ENCODE measurements around the gene PALD1. TPM values are rescaled to one million over a fixed set of nuclear protein-coding genes. Genes with fewer than 3 reads are reported as not detected.
"Not testable (repeated sequence)": the region's sequence is repeated elsewhere in the genome, so short reads cannot be mapped to it uniquely, and the experiment has no call there.

Gene PALD1
- total and polyA plus RNA-seq, 4 donors: 3.9 to 11.5 (median 8.2) TPM

DNA sequence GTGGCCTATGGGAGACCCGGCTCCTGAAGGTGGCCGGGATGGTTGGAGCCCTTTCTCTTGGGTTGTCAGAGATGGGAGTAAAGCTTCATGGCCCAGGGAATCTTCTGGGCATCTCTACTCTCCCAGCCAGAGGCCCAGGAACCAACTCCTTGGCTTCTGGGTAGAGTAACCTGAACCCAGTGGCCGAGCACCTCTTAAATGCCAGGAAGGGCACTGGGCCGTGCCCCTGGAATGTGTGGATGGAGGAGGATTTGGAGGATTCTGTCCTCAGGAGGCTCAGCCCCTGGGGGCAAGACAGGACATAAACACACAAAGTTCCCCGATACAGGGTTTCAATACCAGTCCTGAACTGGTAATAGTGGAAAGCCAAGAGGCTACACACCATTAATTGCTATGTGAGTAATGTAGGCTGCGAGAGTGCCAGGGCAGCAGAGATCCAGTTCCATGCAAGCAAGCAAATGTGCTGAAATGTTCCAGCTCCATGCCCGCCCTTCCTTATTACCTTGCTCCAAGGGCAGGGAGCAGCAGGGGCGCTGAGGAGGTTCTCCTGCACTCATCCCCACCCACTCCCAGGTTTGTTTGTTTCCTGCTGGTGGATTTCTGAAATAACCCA, 1.2 kb downstream of the PALD1 start:
- H3K9me3 ChIP-seq (ENCODE audit: control insufficient read depth, low read length): no peaks in the 10 kb centered on the region
- intact Hi-C loops (cut with DNase I): no loop called here
- ATAC-seq (ENCODE audit: low FRiP score): no peak
- no peaks in the 10 kb centered on the region for H3K27me3 ChIP-seq (ENCODE audit: control insufficient read depth in 1 of 2, insufficient read depth in 2 of 2, low read length in 1 of 2)
- H3K4me1 ChIP-seq (ENCODE audit: control insufficient read depth in 1 of 2, insufficient read depth in 2 of 2, low read length in 2 of 2): no peaks in the 10 kb centered on the region
- DNase-seq: no peak
- no peaks in the 10 kb centered on the region for H3K36me3 ChIP-seq (ENCODE audit: control insufficient read depth in 1 of 2, insufficient read depth in 2 of 2, low read length in 1 of 2)
- 72 to 75% methylated on average over 8 of the region's 8 CpGs for WGBS, 2 donors
- no peak overlapping the region for H3K4me3 ChIP-seq (ENCODE audit: low read length in 2 of 2)
- no peak overlapping the region for H3K27ac ChIP-seq (ENCODE audit: low read depth in 1 of 2, low read length in 2 of 2)

DNA sequence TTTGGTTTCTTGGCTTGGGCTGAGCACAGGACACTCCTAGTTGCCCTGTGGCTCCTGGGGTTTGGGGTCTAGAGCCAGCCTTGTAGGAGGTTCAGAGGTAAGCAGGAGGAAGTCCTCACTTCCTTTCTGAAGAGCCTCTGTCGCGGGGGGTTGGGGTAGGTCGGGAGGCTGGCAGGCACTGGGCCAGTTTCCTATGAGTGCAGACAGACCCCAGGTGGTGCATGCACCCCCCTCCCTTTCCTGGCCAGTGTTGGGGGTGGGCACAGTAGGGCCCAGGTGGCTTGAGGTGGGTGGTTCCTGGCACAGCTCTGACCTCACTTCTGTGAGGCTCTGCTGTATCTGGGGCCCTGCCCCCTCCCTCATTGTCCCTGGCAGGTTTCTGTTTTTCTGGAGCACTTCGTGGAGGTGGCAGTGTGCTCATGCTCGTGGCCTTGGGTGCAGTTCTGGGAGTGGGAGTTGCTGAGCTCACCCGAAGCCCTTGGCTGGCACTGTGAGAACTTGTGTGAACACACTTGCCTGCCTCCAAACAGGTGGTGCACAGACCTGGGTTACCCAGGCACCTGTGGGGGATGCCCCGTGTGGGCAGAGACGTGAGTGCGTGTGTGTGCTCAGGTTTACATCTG, 1.8 kb downstream of the PALD1 start:
- Histone ChIP-seq H3K9me3 (ENCODE audit: control insufficient read depth, low read length) (no peaks in the 10 kb centered on the region), H3K36me3 (ENCODE audit: control insufficient read depth in 1 of 2, insufficient read depth in 2 of 2, low read length in 1 of 2) (no peaks in the 10 kb centered on the region), H3K4me1 (ENCODE audit: control insufficient read depth in 1 of 2, insufficient read depth in 2 of 2, low read length in 2 of 2) (no peaks in the 10 kb centered on the region), H3K27ac (ENCODE audit: low read depth in 1 of 2, low read length in 2 of 2) (no peak overlapping the region), H3K27me3 (ENCODE audit: control insufficient read depth in 1 of 2, insufficient read depth in 2 of 2, low read length in 1 of 2) (no peaks in the 10 kb centered on the region), H3K4me3 (ENCODE audit: low read length in 2 of 2) (no peak overlapping the region)
- no peak for ATAC-seq (ENCODE audit: low FRiP score)
- DNase-seq: no peak
- intact Hi-C loops (cut with DNase I): no loop called here
- 55 to 56% methylated on average over 9 of the region's 9 CpGs for WGBS, 2 donors

DNA sequence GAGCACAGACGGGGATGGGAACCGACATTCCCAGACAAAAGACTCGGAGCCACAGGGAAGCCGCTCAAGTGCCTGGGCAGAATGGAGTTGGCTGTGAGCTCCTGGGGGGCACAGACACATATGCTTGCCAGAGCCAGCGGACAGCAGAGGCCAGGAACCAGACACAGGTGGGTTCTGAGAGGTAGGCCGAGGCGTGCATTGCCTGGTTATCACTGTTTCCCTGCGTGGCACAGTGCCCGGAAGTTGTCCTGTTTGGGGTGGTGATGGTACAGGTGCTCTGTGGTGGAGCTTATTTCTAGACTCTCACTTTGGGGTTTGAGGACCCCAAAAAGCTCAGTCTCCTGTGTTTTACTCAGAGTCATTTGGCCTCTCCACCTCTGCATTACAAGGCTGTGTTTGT, 2.5 kb downstream of the PALD1 start:
- intact Hi-C loops (cut with DNase I): no loop called here
- H3K36me3 ChIP-seq (ENCODE audit: control insufficient read depth in 1 of 2, insufficient read depth in 2 of 2, low read length in 1 of 2): no peaks in the 10 kb centered on the region
- no peak overlapping the region for H3K27ac ChIP-seq (ENCODE audit: low read depth in 1 of 2, low read length in 2 of 2)
- no peak overlapping the region for H3K4me3 ChIP-seq (ENCODE audit: low read length in 2 of 2)
- WGBS, 2 donors: 88 to 90% methylated on average over 9 of the region's 9 CpGs
- H3K27me3 ChIP-seq (ENCODE audit: control insufficient read depth in 1 of 2, insufficient read depth in 2 of 2, low read length in 1 of 2): no peaks in the 10 kb centered on the region
- DNase-seq (no peak), ATAC-seq (ENCODE audit: low FRiP score) (no peak)
- no peaks in the 10 kb centered on the region for H3K9me3 ChIP-seq (ENCODE audit: control insufficient read depth, low read length)
- no peaks in the 10 kb centered on the region for H3K4me1 ChIP-seq (ENCODE audit: control insufficient read depth in 1 of 2, insufficient read depth in 2 of 2, low read length in 2 of 2)

DNA sequence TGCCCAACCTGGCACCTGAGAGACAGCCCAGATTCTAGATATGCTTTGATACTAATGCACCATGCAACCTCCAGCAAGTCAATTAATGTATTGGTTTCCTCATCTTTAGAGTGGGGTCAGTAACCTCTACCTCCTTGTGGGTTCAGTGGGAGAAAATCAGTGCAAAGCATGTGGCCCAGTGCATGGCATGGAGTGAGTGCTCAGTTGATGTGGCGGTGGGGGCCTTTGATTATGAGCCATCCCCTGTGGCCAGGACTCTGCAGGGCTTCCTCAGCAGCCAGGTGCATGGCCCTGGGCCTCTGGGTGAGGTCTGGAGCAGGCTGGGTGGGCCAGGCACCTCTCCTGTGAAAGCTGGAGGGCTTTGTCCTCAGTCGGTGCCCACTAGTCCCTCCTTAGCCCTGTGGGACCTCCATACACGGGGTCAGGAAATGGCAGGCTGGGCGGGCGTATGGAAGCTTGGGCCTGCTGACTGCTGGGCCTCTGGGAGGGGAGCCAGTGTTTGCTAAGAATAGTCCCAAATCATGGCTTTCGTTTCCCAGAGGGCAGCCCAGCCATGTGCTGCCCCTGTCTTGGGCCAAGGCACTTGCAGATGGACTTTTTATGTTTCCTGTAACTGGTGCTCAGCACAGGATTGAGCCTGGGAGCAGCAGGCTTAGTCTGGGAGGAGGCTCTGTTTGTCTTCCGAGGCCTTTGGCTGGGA, 3.4 kb downstream of the PALD1 start:
- Histone ChIP-seq H3K9me3 (ENCODE audit: control insufficient read depth, low read length) (no peaks in the 10 kb centered on the region), H3K36me3 (ENCODE audit: control insufficient read depth in 1 of 2, insufficient read depth in 2 of 2, low read length in 1 of 2) (no peaks in the 10 kb centered on the region), H3K27ac (ENCODE audit: low read depth in 1 of 2, low read length in 2 of 2) (peak overlapping the region in 1 of 2 donors; percentile 67), H3K4me3 (ENCODE audit: low read length in 2 of 2) (no peak overlapping the region), H3K27me3 (ENCODE audit: control insufficient read depth in 1 of 2, insufficient read depth in 2 of 2, low read length in 1 of 2) (no peaks in the 10 kb centered on the region), H3K4me1 (ENCODE audit: control insufficient read depth in 1 of 2, insufficient read depth in 2 of 2, low read length in 2 of 2) (no peaks in the 10 kb centered on the region)
- peak; percentile 75 for ATAC-seq (ENCODE audit: low FRiP score)
- intact Hi-C loops (cut with DNase I): no loop called here
- peak; percentile 84 to 87 for DNase-seq
- WGBS, 2 donors: 12 to 15% methylated on average over 7 of the region's 7 CpGs

DNA sequence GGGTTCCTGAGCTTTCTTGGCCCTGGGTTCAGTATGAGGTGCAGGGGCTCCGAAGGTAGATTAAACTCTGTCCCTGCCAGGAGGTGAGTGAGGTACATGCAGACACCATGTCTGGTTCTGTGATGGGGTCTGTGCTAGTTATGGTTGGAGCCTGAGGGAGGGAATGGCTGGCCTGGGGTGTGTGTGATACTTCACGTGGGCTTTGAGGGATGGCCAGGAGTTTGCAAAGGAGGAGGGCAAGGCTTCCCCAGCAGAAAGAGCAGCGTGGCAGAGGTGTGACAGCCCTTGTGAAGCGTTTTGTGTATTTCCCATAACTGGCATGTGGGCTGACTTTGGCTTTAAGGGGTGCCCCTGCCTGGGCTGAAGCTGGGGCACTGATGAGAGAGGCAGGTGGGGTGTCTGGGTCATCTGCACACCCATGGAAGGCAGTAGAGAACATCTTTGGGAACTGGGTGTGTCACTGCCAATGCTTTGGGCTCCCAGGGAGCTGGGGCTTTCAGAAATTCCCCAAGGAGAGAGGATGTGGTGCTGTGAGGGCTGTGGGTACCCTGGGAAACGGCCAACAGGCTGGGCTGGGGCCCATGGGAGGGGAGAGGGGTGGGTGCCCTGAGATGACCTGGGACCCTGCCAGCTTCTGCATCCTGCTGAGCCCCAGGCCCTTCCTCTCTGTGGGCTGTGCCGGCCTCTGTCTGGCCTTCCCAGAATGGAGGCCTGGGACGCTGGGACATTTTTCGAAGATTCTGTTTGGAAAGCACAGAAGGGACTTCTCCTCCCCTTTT, 4.6 kb downstream of the PALD1 start:
- Histone ChIP-seq H3K4me3 (ENCODE audit: low read length in 2 of 2) (no peak overlapping the region), H3K27me3 (ENCODE audit: control insufficient read depth in 1 of 2, insufficient read depth in 2 of 2, low read length in 1 of 2) (no peaks in the 10 kb centered on the region), H3K9me3 (ENCODE audit: control insufficient read depth, low read length) (no peaks in the 10 kb centered on the region), H3K36me3 (ENCODE audit: control insufficient read depth in 1 of 2, insufficient read depth in 2 of 2, low read length in 1 of 2) (no peaks in the 10 kb centered on the region), H3K27ac (ENCODE audit: low read depth in 1 of 2, low read length in 2 of 2) (peak overlapping the region in 1 of 2 donors; percentile 67), H3K4me1 (ENCODE audit: control insufficient read depth in 1 of 2, insufficient read depth in 2 of 2, low read length in 2 of 2) (no peaks in the 10 kb centered on the region)
- 69 to 75% methylated on average over 8 of the region's 8 CpGs for WGBS, 2 donors
- DNase-seq: no peak
- ATAC-seq (ENCODE audit: low FRiP score): no peak
- intact Hi-C loops (cut with DNase I): no loop called here

DNA sequence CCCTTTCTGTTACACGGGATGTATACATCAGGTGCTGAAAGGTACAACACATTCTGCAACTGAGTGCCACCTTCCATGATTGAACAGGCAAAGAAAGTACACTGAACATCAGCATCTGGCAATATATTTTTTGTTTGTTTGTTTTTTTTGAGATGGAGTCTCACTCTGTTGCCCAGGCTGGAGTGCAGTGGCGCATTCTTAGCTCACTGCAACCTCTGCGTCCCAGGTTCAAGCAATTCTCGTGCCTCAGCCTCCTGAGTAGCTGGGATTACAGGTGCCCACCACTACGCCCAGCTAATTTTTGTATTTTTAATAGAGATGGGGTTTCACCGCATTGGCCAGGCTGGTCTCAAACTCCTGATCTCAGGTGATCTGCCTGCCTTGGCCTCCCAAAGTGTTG, 5.3 kb downstream of the PALD1 start:
- DNase-seq; H3K4me1 ChIP-seq (ENCODE audit: control insufficient read depth in 1 of 2, insufficient read depth in 2 of 2, low read length in 2 of 2); H3K27ac ChIP-seq (ENCODE audit: low read depth in 1 of 2, low read length in 2 of 2); intact Hi-C loops (cut with DNase I); H3K4me3 ChIP-seq (ENCODE audit: low read length in 2 of 2); H3K9me3 ChIP-seq (ENCODE audit: control insufficient read depth, low read length); H3K27me3 ChIP-seq (ENCODE audit: control insufficient read depth in 1 of 2, insufficient read depth in 2 of 2, low read length in 1 of 2); H3K36me3 ChIP-seq (ENCODE audit: control insufficient read depth in 1 of 2, insufficient read depth in 2 of 2, low read length in 1 of 2); ATAC-seq (ENCODE audit: low FRiP score): not testable (repeated sequence)
- WGBS, 2 donors: 93 to 94% methylated on average over 6 of the region's 6 CpGs

DNA sequence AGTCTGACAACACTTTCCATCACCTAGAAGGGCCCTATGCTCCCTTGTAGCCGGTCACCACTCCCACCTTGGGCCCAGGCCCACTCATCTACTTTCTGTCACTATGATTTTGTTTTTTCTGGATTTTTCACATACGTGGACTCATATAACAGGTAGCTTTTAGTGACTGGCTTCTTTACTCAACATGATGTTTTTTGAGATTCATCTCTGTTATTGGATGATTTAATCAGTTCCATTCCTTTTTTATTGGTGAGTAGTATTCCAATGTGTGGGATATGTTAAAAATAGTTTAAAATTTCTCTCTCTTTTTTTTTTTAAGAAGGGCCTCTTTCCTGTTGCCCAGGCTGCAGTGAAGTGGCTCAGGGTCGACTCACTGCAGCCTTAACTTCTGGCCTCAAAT, 9.3 kb downstream of the PALD1 start:
- no peak for ATAC-seq (ENCODE audit: low FRiP score)
- intact Hi-C loops (cut with DNase I): no loop called here
- no peaks in the 10 kb centered on the region for H3K9me3 ChIP-seq (ENCODE audit: control insufficient read depth, low read length)
- no peak overlapping the region for H3K4me3 ChIP-seq (ENCODE audit: low read length in 2 of 2)
- no peaks in the 10 kb centered on the region for H3K27me3 ChIP-seq (ENCODE audit: control insufficient read depth in 1 of 2, insufficient read depth in 2 of 2, low read length in 1 of 2)
- no peaks in the 10 kb centered on the region for H3K36me3 ChIP-seq (ENCODE audit: control insufficient read depth in 1 of 2, insufficient read depth in 2 of 2, low read length in 1 of 2)
- no peak overlapping the region for H3K27ac ChIP-seq (ENCODE audit: low read depth in 1 of 2, low read length in 2 of 2)
- 93% methylated on average over 3 of the region's 3 CpGs for WGBS, 2 donors
- DNase-seq: no peak
- no peaks in the 10 kb centered on the region for H3K4me1 ChIP-seq (ENCODE audit: control insufficient read depth in 1 of 2, insufficient read depth in 2 of 2, low read length in 2 of 2)

DNA sequence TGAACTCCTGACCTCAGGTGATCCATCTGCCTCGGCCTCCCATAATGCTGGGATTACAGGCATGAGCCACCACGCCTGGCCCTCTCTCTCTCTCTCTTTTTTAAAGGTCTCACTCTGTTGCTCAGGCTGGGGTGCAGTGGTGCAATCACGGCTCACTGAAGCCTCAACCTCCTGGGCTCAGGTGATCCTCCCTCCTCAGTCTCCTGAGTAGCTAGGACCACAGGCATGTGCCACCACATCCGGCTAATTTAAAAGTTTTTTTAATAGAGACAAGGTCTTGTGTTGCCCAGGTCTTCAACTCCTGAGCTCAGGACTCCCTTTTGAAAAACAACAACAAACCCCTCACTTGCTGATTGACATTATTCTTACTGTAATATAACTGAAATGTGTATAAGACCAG, 11.6 kb downstream of the PALD1 start:
- H3K4me3 ChIP-seq (ENCODE audit: low read length in 2 of 2): no peak overlapping the region
- WGBS, 2 donors: 95 to 96% methylated on average over 4 of the region's 4 CpGs
- H3K27ac ChIP-seq (ENCODE audit: low read depth in 1 of 2, low read length in 2 of 2): no peak overlapping the region
- no peaks in the 10 kb centered on the region for H3K36me3 ChIP-seq (ENCODE audit: control insufficient read depth in 1 of 2, insufficient read depth in 2 of 2, low read length in 1 of 2)
- intact Hi-C loops (cut with DNase I): no loop called here
- H3K9me3 ChIP-seq (ENCODE audit: control insufficient read depth, low read length): no peaks in the 10 kb centered on the region
- no peaks in the 10 kb centered on the region for H3K4me1 ChIP-seq (ENCODE audit: control insufficient read depth in 1 of 2, insufficient read depth in 2 of 2, low read length in 2 of 2)
- DNase-seq (no peak), ATAC-seq (ENCODE audit: low FRiP score) (no peak)
- no peaks in the 10 kb centered on the region for H3K27me3 ChIP-seq (ENCODE audit: control insufficient read depth in 1 of 2, insufficient read depth in 2 of 2, low read length in 1 of 2)

Data from aorta (tissue), 5 donors.